Measurements from ENCODE around the gene AP5B1.

AP5B1 gene, protein sequence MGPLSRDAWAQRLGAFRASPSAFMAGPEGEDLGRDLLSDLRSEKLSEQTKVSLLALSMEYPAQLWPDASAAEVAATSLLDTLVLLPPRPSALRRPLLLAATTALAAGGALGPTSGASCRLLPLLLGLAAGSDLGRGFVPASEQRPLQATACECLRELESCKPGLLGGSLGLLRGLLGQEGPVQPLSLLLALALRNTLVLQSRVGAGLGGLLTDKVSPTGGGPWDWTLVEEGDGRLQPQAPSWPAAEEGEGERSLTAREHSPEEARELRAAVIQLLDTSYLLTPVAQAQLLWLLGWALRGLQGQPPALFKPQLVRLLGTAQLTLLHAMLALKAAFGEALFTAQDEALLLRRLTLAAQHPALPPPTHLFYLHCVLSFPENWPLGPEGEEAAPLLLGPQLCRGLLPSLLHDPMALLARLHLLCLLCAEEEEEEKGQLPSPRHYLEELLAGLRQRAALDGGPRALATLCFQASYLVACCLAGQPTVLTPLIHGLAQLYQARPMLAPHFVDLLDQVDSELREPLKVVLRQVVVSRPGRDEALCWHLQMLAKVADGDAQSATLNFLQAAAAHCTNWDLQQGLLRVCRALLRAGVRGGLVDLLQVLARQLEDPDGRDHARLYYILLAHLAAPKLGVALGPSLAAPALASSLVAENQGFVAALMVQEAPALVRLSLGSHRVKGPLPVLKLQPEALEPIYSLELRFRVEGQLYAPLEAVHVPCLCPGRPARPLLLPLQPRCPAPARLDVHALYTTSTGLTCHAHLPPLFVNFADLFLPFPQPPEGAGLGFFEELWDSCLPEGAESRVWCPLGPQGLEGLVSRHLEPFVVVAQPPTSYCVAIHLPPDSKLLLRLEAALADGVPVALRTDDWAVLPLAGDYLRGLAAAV

DNA sequence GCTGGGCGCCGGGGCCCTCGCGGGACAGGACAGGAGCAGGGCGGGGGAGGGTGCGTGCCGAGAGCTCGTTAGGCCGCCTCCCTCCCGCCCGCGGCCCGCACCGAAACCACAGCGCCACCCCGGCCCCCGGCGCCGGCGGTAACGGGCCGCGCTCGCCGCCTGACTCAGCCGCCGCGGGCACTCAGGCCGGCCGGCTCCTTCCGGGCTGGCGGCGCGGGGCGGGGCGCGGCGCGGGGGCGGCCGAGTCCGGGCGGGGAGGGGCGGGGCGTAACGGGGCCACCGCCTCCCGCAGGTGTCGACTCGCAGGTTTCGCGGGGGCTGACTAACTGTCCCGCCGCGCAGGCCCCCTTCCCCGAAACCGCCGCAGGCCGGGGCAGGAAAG lies at the start of gene AP5B1:
TSS of gene AP5B1 (minus strand) at position 207 of the 382 bp plus-strand sequence. CDS start 385 bp downstream, outside the sequence.
- in situ Hi-C loops (cut with MboI; ENCODE audit: low sequenced_read_pairs): no loop called here

DNA sequence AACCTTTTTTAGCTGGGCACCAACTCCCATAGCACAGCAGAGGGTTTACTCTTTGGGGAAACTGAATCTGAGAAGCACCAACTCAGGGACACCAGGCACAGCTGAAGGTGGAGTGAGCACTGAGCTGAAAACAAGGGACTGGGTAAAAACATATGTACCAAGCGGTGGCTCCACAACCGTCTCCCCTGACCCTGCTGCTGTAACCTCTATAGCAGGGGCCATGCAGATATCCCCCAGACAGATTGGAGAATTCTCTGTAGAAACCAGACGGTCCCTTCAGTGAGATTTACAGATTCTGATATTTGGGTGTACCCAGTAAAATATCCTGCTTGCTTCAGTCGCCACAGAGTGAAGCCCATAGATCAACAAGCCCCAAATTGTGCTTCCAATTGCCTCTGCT lies 48.7 kb upstream of the AP5B1 start:
- in situ Hi-C loops (cut with MboI; ENCODE audit: low sequenced_read_pairs): no loop called here

DNA sequence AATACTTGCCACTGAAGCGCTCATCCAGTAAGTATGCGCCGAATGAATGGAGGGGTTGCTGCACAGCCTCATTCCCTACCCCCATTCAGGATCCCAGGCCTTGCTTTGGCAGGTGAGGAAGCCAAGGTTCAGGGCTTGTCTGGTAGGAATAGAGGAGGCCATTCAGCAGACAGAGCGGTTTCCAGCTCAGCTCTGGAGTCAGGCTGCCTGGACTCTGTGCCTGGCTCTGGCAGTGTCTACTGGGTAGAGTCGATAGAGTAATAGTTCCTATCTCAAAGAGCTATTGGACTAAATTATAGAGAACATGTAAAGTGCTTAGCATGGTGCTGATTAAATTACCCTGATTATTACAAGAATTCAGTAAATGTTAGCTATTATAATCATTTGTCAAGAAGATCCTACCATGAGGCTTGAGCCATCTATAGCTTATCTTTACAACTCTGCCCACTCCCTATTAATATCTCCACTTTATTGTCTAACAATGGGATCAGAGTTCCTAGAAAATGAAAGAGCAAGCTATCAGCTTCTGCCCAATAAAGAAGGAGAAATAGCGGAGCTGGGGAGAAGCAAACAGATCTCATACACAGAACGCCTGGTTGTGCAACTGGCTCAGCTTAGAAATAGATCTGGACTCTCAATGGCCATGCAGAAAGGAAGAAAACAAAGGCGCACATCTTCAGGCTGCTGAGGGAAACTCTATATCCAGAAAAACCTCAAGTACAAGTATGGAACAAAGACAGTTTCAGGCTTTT lies 46.4 kb upstream of the AP5B1 start:
- in situ Hi-C loops (cut with MboI; ENCODE audit: low sequenced_read_pairs): no loop called here

DNA sequence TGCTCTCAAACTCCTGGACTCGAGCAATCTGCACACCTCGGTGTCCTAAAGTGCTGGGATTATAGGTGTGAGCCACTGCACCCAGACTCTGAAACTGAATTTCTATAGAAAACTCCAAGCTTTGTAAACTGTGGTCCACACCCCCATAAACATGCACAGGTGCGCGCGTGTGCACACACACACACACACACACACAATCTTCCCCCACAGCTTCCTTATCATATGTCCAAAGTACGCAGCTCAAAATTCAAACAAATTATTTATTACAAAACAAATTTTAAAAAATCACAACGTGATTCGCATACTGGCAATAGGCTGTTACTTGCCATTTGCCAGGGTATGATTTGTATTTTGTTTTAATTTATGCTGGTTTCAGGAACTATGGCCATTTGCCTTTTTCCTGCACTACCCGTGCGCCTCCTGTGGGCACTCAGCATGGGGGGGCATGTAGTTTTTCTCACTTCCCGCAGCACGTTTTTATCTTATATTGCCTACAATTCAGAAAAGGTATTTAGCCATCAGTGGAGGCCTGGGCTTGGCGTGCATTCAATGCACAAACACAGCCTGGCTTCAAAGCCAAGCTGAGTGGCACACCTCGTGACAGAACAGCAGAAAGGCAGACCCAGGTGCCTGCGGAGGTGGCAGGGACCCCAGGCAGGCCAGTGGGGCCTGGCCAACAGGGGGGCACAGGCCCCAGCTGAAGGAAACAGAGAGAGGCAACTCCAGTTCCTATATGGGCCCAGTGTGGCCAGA lies 42.2 kb upstream of the AP5B1 start:
- in situ Hi-C loops (cut with MboI; ENCODE audit: low sequenced_read_pairs): no loop called here

DNA sequence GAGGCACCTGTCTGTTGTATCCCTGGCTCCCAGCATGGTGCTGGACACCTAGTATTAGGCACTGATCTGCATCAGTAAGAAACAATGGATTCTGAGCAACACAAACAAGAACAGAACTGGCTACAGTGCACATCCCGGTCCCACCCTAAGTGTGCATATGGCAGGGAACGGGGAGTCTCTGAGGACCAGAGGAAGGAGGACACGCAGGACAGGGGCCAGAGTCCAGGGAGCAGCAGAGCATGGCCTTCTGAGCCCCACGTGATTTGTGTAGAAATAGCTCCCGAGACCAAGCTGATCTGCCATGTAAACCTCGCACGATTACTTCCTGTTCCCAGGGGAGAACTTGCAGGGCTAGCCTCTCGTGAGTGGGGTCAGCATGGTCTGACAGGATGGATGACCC lies 40.3 kb upstream of the AP5B1 start:
- in situ Hi-C loops (cut with MboI; ENCODE audit: low sequenced_read_pairs): no loop called here

DNA sequence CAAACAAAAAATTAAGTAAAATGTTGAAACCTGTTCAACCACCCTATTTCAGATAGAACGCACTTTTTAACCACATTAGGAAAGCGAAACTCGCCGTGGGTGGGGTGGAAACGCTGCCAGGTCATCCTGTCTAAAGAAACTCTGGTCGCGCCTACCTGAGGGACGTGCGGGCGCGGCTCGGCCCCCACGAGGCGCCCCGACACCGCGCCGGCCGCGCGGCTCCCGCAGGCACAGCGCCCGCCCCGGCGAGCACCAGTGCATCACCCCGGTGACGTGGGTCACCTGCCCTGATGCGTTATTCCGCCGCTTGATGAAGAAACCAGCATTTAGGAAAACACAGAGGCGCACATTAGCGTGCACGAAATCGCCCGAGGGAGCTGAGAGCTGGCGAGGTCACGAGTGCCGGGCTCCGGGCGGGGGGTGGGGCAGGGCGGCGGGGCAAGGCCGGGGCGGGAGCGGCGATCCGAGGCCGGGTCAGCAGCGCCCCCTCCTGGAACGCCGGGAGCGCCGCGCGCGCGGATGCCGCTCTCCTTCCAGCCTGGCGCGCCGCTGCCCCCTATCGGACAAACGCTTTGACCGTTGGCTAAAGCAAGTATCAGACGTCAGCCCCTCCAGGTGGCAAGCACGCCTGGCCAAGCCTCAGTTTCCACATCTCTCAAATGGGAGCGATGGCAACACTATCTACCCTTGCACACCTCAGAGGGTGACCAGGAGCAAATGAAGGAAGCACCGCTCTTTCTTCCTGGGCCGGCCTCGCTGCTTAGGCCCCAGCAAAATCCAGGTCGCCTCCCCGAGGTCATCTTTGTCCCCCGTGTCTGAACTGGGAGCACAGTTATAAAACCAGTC lies 37.3 kb upstream of the AP5B1 start:
- in situ Hi-C loops (cut with MboI; ENCODE audit: low sequenced_read_pairs): no loop called here

DNA sequence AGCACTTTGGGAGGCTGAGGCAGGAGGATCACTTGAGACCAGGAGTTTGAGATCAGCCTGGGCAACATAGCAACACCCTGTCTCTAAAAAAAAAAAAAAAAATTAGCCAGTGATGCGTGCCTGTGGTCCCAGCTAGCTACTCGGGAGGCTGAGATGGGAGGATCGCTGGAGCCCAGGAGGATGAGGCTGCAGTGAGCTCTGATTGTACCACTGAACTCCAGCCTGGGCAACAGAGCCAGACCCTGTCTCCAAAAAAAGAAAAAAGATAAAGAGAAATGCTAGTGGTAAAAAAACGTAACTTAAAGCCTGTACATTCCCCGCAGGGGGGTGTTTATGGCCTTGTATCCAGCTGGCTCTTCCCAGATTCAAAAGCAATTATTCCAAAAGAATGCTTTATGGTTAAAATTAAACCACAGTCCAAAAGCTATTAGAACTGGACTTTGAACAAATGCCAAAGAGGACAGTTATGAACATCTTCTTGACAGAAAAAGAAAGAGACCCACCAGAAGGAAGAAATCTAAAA lies 36.6 kb upstream of the AP5B1 start:
- in situ Hi-C loops (cut with MboI; ENCODE audit: low sequenced_read_pairs): no loop called here

DNA sequence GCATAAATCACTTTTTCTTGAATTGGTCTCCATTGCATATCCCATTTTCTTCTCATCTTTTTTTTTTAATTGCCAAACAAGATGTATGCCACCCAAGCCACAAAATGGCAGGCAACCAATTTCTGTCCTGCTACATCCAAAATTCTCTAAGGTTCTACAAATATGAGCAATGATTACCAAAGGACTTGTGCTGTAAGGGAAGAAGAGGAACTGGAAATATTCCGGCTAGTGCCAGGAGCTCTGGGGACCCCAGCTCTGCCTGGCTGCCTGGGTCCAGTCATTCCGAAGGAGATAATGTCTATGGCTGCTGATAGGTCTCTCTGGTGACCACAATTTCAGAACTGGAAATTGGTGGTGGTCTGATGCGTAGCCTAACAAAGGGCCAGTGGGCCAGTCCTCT lies 35.9 kb upstream of the AP5B1 start:
- in situ Hi-C loops (cut with MboI; ENCODE audit: low sequenced_read_pairs): no loop called here

DNA sequence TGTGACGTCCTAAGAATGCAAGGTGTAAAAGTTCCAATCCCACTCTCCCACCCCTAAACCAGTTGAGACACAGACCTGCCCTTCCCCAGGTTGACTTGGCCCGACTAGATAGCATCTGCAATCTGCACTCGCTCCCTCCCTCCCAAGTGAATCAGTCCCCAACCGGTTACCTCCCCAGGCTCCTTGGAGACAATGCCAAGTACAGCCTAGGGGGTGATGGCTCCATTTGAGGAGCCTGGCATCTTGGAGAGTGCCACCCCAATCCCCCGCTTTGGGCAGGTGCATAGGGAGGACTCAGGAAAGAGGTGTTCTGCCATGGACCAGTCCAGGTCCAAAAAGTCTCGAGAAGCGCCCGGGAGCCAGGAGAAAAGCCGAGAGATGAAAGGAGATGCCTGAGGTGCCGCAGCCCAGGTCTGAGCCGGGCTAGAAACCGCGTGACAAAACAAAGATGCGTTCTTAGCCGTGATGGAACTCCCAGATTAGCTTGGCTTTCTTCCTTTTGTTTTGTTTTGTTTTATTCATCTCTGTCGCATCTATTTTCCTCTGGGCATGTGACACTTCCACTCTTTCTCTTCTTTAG lies 34.3 kb upstream of the AP5B1 start:
- in situ Hi-C loops (cut with MboI; ENCODE audit: low sequenced_read_pairs): no loop called here

DNA sequence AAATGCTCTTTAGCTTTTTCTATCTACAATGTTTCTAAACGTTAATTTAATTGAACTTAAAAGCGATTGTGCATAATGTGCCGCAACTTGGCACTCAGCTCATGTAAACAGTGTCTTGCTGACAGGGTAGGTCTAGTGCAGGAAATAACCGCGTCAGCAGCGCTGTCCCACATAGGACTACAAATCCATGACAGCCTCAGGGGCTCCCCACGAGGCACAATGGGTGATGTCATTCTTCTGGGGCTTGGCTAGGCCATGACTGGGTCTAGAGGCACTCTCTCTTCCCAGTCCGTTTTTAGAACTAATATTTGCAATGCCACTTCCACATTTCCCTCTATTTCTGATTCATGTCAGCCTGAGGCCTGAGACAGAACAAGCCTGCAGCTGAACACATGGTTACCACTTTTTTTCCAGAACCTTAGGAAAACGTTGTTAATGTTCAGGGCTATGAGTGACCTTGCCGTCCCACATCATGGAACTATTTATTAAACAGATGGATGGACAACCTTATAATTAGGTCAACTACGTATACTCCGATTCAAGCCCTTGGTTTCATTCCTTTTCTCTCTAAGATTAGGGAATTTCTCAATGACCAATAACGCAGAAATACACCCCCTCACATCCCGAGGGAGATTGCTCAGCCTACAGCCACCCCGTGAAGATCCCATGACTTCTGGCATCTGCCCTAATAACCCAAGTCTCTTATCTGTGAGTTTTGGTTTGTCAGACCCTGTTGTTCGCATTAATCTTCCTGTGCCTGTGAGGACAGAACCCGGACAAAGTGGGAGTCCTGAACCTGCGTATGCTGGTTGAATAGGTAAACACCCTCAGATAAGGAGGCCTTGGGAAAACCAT lies 33.6 kb upstream of the AP5B1 start:
- in situ Hi-C loops (cut with MboI; ENCODE audit: low sequenced_read_pairs): no loop called here

DNA sequence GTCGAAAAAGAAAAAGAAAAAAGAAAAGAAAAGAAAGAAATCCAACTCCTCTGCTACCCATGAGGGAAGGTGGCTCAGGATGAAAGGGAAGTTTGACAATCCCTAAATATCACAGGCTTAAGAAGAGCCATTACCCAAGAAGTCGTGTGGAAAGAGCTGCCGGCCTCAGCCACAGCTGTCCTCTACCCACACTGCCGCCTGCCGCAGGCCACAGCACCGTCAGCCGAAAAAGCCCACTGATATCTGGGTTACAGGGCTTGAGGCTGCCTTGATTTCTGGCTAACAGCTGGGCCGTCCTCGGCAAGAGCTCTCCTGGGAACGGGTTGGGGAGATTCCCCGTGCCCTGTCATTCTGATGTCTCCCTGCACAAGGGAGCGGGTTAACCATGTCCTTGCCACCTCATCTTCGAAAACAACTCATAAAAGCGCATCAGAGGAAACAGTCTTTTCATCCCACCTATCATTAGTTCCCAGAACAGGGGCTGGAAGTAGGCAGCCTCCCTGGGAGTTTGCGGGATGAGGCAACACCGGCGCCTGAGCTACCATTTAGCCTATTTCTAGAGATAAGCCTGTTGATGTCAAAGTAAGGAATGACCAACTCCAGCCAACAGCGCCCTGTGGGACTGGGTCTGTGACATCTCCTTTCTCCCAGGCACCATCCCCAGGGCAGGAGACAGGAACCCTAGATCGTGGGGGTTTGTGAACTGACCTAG lies 31.1 kb upstream of the AP5B1 start:
- in situ Hi-C loops (cut with MboI; ENCODE audit: low sequenced_read_pairs): no loop called here

DNA sequence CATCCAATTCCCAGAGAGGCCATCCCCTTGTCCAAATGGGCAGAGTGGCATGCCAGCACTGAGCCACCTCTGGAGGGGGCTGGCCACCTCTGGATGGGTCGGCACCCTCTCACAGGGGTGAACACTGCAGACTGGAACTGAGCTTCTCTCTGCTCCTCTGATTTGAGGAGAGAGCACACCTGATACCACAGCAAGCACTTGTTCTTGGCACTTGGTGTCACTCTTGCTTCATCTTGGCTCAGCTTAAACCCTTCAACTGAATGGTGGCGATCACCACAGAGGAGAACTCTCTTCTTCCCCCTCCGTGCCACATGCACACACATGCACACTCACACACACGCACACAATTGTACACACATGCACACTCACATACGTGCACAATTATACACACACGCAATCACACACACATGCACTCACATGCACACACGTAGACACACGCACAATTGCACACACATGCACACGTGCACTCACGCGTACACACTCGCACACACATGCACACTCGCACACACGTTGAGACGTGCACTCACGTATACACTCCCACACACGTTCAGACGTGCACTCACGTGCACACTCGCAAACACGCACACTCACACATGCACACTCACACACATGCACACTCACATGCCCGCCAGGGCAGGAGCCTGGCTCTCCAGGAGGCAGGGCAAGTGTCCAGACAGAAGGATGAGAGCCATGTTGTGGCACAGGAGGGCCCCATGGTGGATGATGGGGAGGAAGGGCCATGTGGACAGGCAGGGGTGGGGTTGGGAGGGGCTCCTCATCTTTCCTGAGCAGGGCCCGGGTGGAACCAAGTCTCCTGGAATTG lies 29.5 kb upstream of the AP5B1 start:
- in situ Hi-C loops (cut with MboI; ENCODE audit: low sequenced_read_pairs): no loop called here

DNA sequence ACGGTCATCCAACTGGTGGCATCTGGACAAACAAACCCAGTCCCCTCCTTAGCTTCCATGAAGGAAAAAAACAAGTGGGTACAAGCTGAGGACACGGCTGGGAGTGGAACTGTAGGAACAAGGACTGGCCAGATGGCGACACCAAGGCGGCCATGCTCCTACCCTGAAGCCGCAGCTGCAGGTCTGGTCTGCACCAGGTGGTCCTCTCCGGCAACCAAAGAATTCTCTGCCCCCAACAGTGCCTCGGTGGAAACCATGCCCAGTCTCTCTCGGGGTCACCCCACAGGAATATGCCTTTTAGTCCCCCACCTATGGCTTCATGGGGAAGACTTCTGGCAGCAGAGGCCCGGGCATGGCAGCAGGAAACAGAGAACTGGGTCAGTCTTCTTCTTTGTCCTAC lies 28.7 kb upstream of the AP5B1 start:
- in situ Hi-C loops (cut with MboI; ENCODE audit: low sequenced_read_pairs): no loop called here

DNA sequence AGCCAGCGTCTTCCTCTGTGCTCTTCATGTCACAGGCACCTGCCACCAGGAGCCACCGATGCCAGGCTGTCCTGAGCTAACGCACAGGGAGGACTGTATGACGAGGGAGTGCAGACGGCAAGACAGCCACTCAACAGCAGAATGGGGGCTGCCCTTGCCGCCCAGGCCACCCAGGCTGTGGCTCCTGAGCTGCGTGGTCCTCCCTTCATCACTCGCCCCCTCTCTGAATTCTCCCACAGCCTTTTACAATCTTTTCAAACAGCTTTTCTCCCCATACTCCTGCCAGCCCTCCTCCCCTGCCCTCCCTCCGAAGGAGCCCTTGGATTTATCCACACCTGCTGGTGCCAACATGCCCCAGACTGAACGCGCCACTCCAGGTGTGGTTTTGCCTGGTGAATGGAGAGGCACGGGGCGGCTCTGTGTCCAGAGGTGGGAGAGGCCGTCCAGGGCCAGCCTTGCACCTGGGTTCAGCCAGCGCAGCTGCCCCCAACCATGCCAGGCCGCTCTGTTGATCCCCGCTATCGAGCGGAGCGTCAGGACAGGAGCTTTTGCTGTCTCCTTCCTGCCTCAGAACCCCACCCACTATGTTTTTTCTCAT lies 28.1 kb upstream of the AP5B1 start:
- in situ Hi-C loops (cut with MboI; ENCODE audit: low sequenced_read_pairs): no loop called here

DNA sequence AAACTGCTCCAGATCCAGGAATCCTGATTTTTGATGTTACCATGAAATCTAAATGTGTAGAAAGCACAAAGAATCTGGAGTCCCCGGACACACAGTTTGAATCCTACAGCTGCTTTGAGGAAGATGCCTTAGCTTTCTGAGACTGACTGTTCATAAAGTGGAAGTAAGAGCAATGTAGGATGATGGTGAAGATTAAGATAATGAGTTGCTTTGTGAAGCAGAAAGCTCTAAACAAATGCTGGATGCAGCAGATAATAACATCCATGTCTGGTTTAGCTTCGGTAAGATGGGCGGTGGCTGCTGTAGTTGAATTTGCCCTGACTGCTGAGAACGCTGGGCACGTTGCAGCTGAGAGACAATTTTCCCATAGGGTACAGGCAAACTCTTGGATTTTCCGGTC lies 26.2 kb upstream of the AP5B1 start:
- in situ Hi-C loops (cut with MboI; ENCODE audit: low sequenced_read_pairs): no loop called here

DNA sequence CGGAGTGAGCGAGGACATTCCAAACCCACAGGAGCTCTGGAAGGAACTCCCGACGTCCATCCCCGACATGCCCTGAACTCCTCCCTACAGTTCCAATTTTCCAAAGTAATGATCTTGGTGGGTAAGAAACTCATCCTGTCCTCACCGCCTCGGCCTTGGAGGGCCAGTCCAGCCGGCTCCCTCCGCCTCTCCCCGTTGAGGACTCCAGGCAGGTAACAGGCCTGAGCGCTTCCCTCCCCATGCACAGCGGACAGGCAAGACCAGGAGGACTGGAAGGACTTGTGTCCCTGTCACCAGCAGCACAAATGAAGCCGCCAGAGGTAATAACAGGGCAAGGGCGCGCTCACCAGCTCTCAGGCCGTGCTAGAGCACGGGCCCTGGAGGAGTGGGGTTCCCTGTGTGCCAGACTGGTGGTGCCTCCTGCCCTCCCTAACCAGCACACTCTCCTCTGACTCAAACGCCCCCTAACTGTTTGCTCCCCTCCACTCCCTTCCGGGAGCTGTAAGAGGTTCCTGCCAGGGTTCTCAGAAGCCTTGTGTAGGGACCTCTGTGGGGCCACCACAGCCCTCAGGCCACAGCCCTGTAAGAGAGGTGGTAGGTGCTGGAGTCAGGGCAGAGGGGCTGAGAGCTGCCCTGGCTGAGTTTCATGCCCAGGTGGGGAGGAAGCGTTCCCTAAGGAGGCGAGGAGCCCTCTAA lies 23.2 kb upstream of the AP5B1 start:
- in situ Hi-C loops (cut with MboI; ENCODE audit: low sequenced_read_pairs): no loop called here
